GM23338 (cell line): ENCODE results near the gene PTF1A. TPM values are rescaled to one million over a fixed set of nuclear protein-coding genes. Genes with fewer than 3 reads are reported as not detected.

Experiments used
- ATAC-seq: fragments of 200-7000 bp; cut with Tn5 transposase; 3 replicates; pipeline ENCODE4 v1.9.1; 2020
- DNase-seq: peaks from one replicate; pipeline ENCODE4 v3.0.0-alpha.2; 2015; ENCODE audit warnings: low spot score
- H2AFZ ChIP-seq: fragments of 200-600 bp; sonication (generic); 2 replicates; pipeline ENCODE4 v1.8.0; 2016; ENCODE audit warnings: antibody characterized with exemption, mild to moderate bottlenecking, moderate library complexity
- H3F3A ChIP-seq: fragments of 200-600 bp; sonication (generic); replicated peaks from 2 replicates; pipeline ENCODE4 v1.8.0; 2017; ENCODE audit warnings: antibody characterized with exemption, mixed run types, low read depth
- H3K27ac ChIP-seq: fragments of 200-600 bp; sonication (generic); 2 replicates; pipeline ENCODE4 v1.6.1; 2016; ENCODE audit warnings: low read depth
- H3K27me3 ChIP-seq: fragments of 200-600 bp; sonication (generic); 2 replicates; pipeline ENCODE4 v1.8.0; 2016; ENCODE audit warnings: mild to moderate bottlenecking, mixed run types, moderate library complexity; ENCODE audit not compliant: insufficient read depth
- H3K36me3 ChIP-seq: fragments of 200-600 bp; sonication (generic); 2 replicates; pipeline ENCODE4 v1.8.0; 2016; ENCODE audit warnings: mild to moderate bottlenecking; ENCODE audit not compliant: insufficient read depth
- H3K4me1 ChIP-seq: fragments of 200-600 bp; sonication (generic); 2 replicates; pipeline ENCODE4 v1.8.0; 2016; ENCODE audit warnings: mild to moderate bottlenecking, moderate library complexity; ENCODE audit not compliant: insufficient read depth
- H3K4me2 ChIP-seq: fragments of 200-600 bp; sonication (generic); 2 replicates; pipeline ENCODE4 v1.7.1; 2017; ENCODE audit warnings: mixed run types
- H3K4me3 ChIP-seq: fragments of 200-600 bp; sonication (generic); 2 replicates; pipeline ENCODE4 v1.6.1; 2016; ENCODE audit warnings: mixed run types
- H3K79me2 ChIP-seq: fragments of 200-600 bp; sonication (generic); replicated peaks from 2 replicates; pipeline ENCODE4 v1.8.0; 2017; ENCODE audit warnings: mild to moderate bottlenecking; ENCODE audit not compliant: insufficient read depth
- H3K9me2 ChIP-seq: fragments of 200-600 bp; sonication (generic); 2 replicates; pipeline ENCODE4 v1.8.0; 2017; ENCODE audit not compliant: insufficient read depth
- H4K20me1 ChIP-seq: fragments of 200-600 bp; sonication (generic); replicated peaks from 2 replicates; pipeline ENCODE4 v1.8.0; 2017; ENCODE audit warnings: mild to moderate bottlenecking; ENCODE audit not compliant: insufficient read depth
- H3K27ac Mint-ChIP-seq: 2 replicates; pipeline ENCODE4 v1.8.0; 2020; ENCODE audit warnings: inconsistent platforms, mild to moderate bottlenecking, moderate library complexity, mixed read lengths
- H3K27me3 Mint-ChIP-seq: 3 replicates; pipeline ENCODE4 v1.8.0; 2022; ENCODE audit warnings: low read depth, mild to moderate bottlenecking, moderate library complexity, mixed read lengths, inconsistent platforms; ENCODE audit not compliant: insufficient read depth, poor library complexity
- H3K36me3 Mint-ChIP-seq: 3 replicates; pipeline ENCODE4 v1.8.0; 2021; ENCODE audit warnings: low read depth, mild to moderate bottlenecking, inconsistent platforms, moderate library complexity, mixed read lengths
- H3K4me1 Mint-ChIP-seq: 3 replicates; pipeline ENCODE4 v1.8.0; 2020; ENCODE audit warnings: mild to moderate bottlenecking, inconsistent platforms, mixed read lengths
- H3K4me3 Mint-ChIP-seq: 3 replicates; pipeline ENCODE4 v1.8.0; 2021; ENCODE audit warnings: moderate library complexity, mild to moderate bottlenecking, inconsistent platforms, mixed read lengths
- H3K9me3 Mint-ChIP-seq: 3 replicates; pipeline ENCODE4 v1.8.0; 2020; ENCODE audit warnings: moderate library complexity, mild to moderate bottlenecking, inconsistent platforms, mixed read lengths
- CREB1 ChIP-seq: fragments of 250-450 bp; sonication (Bioruptor Pico); IDR thresholded peaks from 2 replicates; pipeline ENCODE4 v1.5.0; 2020; ENCODE audit warnings: low read depth, mild to moderate bottlenecking, moderate library complexity
- NANOG ChIP-seq: IDR thresholded peaks from 2 replicates; pipeline ENCODE4 v1.6.1; 2016; ENCODE audit warnings: antibody characterized with exemption, borderline replicate concordance
- POLR2AphosphoS5 ChIP-seq: IDR thresholded peaks from 2 replicates; pipeline ENCODE4 v1.6.1; 2016; ENCODE audit warnings: antibody characterized with exemption, low read depth
- ZNF114 ChIP-seq: fragments of 250-450 bp; sonication (Bioruptor Pico); IDR thresholded peaks from 2 replicates; pipeline ENCODE4 v1.5.0; 2020; ENCODE audit warnings: mild to moderate bottlenecking, moderate library complexity
- polyA plus RNA-seq: library from polyadenylated mRNA; unstranded; fragments of >200 nt; fragmentation: Nextera tagmentation; extraction: Ambion mirVana; gene quantifications from 2 replicates; pipeline ENCODE4 v1.2.1, GENCODE V29; 2016
- total RNA-seq: library from RNA; depleted of rRNA; stranded (reverse); fragments of >200 nt; shearing (Covaris generic); gene quantifications from 2 replicates; pipeline ENCODE4 v1.2.3, GENCODE V29; 2014
- TF ChIP-seq, protein P1 (sequence below): fragments of 250-450 bp; sonication (Bioruptor Pico); IDR thresholded peaks from 2 replicates; pipeline ENCODE4 v1.5.0; 2020; ENCODE audit warnings: mild to moderate bottlenecking, moderate library complexity
- TF ChIP-seq, protein P2 (sequence below), 2 experiments: fragments of 200-600 bp in 1 of 2; sonication (generic) in 1 of 2; conservative IDR thresholded peaks; 2 replicates each; pipeline versions ENCODE4 v1.5.1 to v1.6.1; 2016 to 2017; ENCODE audit warnings: antibody characterized with exemption in 2 of 2, low read depth in 2 of 2, mild to moderate bottlenecking in 2 of 2, moderate library complexity in 1 of 2

Gene PTF1A
- total and polyA plus RNA-seq, 2 experiments from 2014 or later = not detected

DNA sequence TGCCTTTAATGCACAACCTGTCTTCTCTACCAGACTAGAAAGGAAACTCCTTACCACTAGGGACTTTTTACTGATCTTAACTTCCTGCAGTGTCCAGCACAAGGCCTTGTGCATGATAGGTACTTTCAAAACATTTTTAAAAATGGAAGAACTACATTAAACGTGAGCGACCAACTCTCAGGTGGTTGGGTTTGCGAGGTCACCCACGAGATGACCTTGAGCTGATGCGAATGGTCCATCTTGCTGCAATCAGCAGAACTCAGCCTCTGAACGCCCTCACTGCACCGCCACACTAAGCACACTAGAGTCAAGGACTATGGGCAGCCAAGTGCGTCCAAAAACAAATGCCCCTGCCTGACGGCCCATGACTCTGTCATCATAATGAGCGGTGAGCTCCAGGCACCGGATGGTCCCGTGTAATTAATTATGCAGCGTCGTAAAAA is 34.9 kb upstream of the PTF1A start (continued):
- TF ChIP-seq, protein P1, sequence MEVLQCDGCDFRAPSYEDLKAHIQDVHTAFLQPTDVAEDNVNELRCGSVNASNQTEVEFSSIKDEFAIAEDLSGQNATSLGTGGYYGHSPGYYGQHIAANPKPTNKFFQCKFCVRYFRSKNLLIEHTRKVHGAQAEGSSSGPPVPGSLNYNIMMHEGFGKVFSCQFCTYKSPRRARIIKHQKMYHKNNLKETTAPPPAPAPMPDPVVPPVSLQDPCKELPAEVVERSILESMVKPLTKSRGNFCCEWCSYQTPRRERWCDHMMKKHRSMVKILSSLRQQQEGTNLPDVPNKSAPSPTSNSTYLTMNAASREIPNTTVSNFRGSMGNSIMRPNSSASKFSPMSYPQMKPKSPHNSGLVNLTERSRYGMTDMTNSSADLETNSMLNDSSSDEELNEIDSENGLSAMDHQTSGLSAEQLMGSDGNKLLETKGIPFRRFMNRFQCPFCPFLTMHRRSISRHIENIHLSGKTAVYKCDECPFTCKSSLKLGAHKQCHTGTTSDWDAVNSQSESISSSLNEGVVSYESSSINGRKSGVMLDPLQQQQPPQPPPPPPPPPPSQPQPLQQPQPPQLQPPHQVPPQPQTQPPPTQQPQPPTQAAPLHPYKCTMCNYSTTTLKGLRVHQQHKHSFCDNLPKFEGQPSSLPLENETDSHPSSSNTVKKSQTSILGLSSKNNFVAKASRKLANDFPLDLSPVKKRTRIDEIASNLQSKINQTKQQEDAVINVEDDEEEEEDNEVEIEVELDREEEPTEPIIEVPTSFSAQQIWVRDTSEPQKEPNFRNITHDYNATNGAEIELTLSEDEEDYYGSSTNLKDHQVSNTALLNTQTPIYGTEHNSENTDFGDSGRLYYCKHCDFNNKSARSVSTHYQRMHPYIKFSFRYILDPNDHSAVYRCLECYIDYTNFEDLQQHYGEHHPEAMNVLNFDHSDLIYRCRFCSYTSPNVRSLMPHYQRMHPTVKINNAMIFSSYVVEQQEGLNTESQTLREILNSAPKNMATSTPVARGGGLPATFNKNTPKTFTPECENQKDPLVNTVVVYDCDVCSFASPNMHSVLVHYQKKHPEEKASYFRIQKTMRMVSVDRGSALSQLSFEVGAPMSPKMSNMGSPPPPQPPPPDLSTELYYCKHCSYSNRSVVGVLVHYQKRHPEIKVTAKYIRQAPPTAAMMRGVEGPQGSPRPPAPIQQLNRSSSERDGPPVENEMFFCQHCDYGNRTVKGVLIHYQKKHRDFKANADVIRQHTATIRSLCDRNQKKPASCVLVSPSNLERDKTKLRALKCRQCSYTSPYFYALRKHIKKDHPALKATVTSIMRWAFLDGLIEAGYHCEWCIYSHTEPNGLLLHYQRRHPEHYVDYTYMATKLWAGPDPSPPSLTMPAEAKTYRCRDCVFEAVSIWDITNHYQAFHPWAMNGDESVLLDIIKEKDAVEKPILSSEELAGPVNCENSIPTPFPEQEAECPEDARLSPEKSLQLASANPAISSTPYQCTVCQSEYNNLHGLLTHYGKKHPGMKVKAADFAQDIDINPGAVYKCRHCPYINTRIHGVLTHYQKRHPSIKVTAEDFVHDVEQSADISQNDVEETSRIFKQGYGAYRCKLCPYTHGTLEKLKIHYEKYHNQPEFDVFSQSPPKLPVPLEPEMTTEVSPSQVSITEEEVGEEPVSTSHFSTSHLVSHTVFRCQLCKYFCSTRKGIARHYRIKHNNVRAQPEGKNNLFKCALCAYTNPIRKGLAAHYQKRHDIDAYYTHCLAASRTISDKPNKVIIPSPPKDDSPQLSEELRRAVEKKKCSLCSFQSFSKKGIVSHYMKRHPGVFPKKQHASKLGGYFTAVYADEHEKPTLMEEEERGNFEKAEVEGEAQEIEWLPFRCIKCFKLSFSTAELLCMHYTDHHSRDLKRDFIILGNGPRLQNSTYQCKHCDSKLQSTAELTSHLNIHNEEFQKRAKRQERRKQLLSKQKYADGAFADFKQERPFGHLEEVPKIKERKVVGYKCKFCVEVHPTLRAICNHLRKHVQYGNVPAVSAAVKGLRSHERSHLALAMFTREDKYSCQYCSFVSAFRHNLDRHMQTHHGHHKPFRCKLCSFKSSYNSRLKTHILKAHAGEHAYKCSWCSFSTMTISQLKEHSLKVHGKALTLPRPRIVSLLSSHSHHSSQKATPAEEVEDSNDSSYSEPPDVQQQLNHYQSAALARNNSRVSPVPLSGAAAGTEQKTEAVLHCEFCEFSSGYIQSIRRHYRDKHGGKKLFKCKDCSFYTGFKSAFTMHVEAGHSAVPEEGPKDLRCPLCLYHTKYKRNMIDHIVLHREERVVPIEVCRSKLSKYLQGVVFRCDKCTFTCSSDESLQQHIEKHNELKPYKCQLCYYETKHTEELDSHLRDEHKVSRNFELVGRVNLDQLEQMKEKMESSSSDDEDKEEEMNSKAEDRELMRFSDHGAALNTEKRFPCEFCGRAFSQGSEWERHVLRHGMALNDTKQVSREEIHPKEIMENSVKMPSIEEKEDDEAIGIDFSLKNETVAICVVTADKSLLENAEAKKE (CRISPR knock-in tag) = no peak
- TF ChIP-seq POLR2AphosphoS5 (no peak), NANOG (no peak), ZNF114 (no peak)

DNA sequence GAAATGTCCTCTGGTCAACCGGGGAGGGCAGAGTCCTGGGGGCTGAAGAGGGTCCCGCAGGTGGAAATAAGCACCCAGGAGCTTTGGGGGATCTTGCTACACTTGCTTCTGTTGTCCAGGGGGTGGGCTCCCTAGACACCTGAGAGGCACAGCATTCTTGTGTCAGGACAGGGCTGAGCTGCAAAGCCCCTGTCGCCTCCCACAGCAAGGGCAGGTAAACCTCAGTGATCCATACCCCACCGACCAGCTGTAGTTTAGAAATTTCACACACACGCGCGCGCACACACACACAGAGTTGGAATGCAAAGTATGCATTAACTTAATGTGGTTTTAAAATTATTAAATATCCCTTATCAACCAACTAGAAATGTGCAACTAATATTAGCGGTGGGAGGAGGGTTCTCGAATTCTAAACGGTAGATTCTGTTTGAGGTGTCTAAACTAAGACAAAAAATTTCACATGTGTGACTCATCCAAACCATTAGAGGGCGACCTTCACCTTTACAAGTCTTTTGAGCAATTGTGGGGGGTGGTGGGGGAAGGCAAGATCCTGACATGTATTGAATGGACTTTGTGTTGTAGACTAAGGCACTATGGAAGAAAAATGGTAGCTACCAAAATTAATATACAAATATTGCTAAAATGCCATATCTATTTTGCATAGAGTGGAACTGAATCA is 34.3 kb upstream of the PTF1A start:
- Histone ChIP-seq H2AFZ (no peak overlapping the region), H3K79me2 (no peaks in the 10 kb centered on the region), H3F3A (no peaks in the 10 kb centered on the region), H3K4me3 (peak overlapping the region; percentile 42), H3K27ac (no peak overlapping the region), H3K9me2 (no peaks in the 10 kb centered on the region), H3K27me3 (peaks cover 9% of the 10 kb centered on the region; the same call in 1 of the 2 replicates), H3K36me3 (no peaks in the 10 kb centered on the region), H3K4me2 (peak overlapping the region; percentile 71), H4K20me1 (no peaks in the 10 kb centered on the region), H3K4me1 (no peaks in the 10 kb centered on the region)
- no peak for TF ChIP-seq POLR2AphosphoS5
- TF ChIP-seq CREB1 (CRISPR knock-in tag) = peak; percentile 51
- TF ChIP-seq, protein P2, sequence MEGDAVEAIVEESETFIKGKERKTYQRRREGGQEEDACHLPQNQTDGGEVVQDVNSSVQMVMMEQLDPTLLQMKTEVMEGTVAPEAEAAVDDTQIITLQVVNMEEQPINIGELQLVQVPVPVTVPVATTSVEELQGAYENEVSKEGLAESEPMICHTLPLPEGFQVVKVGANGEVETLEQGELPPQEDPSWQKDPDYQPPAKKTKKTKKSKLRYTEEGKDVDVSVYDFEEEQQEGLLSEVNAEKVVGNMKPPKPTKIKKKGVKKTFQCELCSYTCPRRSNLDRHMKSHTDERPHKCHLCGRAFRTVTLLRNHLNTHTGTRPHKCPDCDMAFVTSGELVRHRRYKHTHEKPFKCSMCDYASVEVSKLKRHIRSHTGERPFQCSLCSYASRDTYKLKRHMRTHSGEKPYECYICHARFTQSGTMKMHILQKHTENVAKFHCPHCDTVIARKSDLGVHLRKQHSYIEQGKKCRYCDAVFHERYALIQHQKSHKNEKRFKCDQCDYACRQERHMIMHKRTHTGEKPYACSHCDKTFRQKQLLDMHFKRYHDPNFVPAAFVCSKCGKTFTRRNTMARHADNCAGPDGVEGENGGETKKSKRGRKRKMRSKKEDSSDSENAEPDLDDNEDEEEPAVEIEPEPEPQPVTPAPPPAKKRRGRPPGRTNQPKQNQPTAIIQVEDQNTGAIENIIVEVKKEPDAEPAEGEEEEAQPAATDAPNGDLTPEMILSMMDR (conservative IDR thresholded peaks at IDR 0.05; ENCODE audit: low read depth in 2 of 2) = peak in 1 of 2 experiments; percentile 78; a peak in 3 of 4 replicates
- Mint-ChIP-seq H3K9me3 (no peaks in the 10 kb centered on the region), H3K4me3 (peak overlapping the region; percentile 46; the same call in 2 of the 3 replicates), H3K4me1 (peaks cover 9% of the 10 kb centered on the region), H3K27me3 (peaks cover 5% of the 10 kb centered on the region), H3K27ac (no peak overlapping the region), H3K36me3 (no peaks in the 10 kb centered on the region)
- ATAC-seq (peak; percentile 84), DNase-seq (peak; percentile 87)
